ENCODE measurements around the gene OR2S2. TPM values are rescaled to one million over a fixed set of nuclear protein-coding genes. Genes with fewer than 3 reads are reported as not detected.

The OR2S2 gene
- total RNA-seq, 1 donor from 2014 or later = not detected

DNA sequence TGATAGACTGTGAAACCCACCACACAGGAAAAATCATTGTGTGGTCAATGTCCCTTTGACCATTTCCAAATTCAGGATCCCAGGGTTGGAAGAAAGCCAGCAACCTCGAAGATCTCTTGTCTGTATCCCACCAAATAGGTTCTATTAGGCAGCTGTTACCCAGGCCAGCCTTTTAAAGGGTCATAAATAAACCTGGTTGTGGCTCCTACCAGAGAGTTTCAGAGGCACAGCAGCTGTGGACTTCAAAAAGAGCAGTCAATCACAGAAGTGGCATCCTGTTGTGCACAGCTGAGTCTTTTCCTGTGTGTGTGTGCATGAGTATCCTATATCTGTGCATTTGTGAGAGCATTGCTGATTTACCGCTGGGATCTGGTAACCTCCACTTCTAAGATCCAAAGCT is 23.7 kb upstream of the OR2S2 start:
- no peak for DNase-seq (ENCODE audit: low spot score in 2 of 2, unreplicated experiment in 2 of 2)
- TF ChIP-seq, protein P1, sequence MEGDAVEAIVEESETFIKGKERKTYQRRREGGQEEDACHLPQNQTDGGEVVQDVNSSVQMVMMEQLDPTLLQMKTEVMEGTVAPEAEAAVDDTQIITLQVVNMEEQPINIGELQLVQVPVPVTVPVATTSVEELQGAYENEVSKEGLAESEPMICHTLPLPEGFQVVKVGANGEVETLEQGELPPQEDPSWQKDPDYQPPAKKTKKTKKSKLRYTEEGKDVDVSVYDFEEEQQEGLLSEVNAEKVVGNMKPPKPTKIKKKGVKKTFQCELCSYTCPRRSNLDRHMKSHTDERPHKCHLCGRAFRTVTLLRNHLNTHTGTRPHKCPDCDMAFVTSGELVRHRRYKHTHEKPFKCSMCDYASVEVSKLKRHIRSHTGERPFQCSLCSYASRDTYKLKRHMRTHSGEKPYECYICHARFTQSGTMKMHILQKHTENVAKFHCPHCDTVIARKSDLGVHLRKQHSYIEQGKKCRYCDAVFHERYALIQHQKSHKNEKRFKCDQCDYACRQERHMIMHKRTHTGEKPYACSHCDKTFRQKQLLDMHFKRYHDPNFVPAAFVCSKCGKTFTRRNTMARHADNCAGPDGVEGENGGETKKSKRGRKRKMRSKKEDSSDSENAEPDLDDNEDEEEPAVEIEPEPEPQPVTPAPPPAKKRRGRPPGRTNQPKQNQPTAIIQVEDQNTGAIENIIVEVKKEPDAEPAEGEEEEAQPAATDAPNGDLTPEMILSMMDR (IDR thresholded peaks at IDR 0.05; ENCODE audit: unreplicated experiment) = no peak
- H3K27ac Mint-ChIP-seq = no peak overlapping the region
- H3K9me3 Mint-ChIP-seq = peaks cover 6% of the 10 kb centered on the region
- peaks cover 32% of the 10 kb centered on the region for H3K27me3 Mint-ChIP-seq (ENCODE audit: low read depth)
- H3K4me1 Mint-ChIP-seq = peaks cover 15% of the 10 kb centered on the region
- no peak overlapping the region for H3K4me3 Mint-ChIP-seq
- no peaks in the 10 kb centered on the region for H3K36me3 Mint-ChIP-seq

GRCh38 chr9:35980289-35981011 is 22.5 kb upstream of the OR2S2 start:
- H3K27ac Mint-ChIP-seq = no peak overlapping the region
- no peak for DNase-seq (ENCODE audit: low spot score in 2 of 2, unreplicated experiment in 2 of 2)
- H3K36me3 Mint-ChIP-seq = peaks cover 3% of the 10 kb centered on the region
- peaks cover 31% of the 10 kb centered on the region for H3K27me3 Mint-ChIP-seq (ENCODE audit: low read depth)
- H3K9me3 Mint-ChIP-seq = peaks cover 13% of the 10 kb centered on the region
- peaks cover 15% of the 10 kb centered on the region for H3K4me1 Mint-ChIP-seq
- no peak overlapping the region for H3K4me3 Mint-ChIP-seq
- TF ChIP-seq, protein P1 (IDR thresholded peaks at IDR 0.05; ENCODE audit: unreplicated experiment) = no peak

DNA sequence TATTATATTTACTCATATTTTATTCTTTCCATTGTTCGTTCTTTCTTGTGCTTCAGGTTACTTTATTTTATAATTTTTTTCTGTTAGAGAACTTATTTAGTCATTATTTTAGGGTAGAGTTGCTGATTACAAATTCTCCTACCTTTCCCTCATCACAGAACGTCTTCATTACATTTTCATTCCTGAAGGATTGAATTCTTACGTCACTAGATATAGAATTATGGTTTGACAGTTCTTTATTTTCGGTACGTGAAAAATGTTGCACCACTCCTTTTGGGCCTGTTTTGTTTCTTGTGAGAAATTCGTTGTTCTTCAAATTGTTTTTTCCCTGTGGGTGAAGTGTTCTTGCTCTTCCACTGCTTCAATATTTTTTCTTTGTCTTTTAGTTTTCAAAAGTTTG is 20.8 kb upstream of the OR2S2 start:
- TF ChIP-seq, protein P1 (IDR thresholded peaks at IDR 0.05; ENCODE audit: unreplicated experiment) = no peak
- Mint-ChIP-seq H3K36me3 (peaks cover 8% of the 10 kb centered on the region), H3K4me3 (no peak overlapping the region), H3K9me3 (peaks cover 30% of the 10 kb centered on the region), H3K27ac (no peak overlapping the region), H3K27me3 (ENCODE audit: low read depth) (peaks cover 33% of the 10 kb centered on the region), H3K4me1 (peaks cover 15% of the 10 kb centered on the region)
- DNase-seq (ENCODE audit: low spot score in 2 of 2, unreplicated experiment in 2 of 2) = no peak

GRCh38 chr9:35976726-35977125 is 18.8 kb upstream of the OR2S2 start:
- peaks cover 13% of the 10 kb centered on the region for H3K4me1 Mint-ChIP-seq
- DNase-seq (ENCODE audit: low spot score in 2 of 2, unreplicated experiment in 2 of 2) = no peak
- no peak overlapping the region for H3K4me3 Mint-ChIP-seq
- TF ChIP-seq, protein P1 (IDR thresholded peaks at IDR 0.05; ENCODE audit: unreplicated experiment) = no peak
- H3K27me3 Mint-ChIP-seq (ENCODE audit: low read depth) = peaks cover 44% of the 10 kb centered on the region
- peaks cover 8% of the 10 kb centered on the region for H3K36me3 Mint-ChIP-seq
- H3K27ac Mint-ChIP-seq = no peak overlapping the region
- H3K9me3 Mint-ChIP-seq = peaks cover 45% of the 10 kb centered on the region

- TF ChIP-seq, protein P1 (IDR thresholded peaks at IDR 0.05; ENCODE audit: unreplicated experiment) = no peak
- no peak for DNase-seq (ENCODE audit: low spot score in 2 of 2, unreplicated experiment in 2 of 2)
- Mint-ChIP-seq H3K27me3 (ENCODE audit: low read depth) (peaks cover 59% of the 10 kb centered on the region), H3K27ac (no peak overlapping the region), H3K4me3 (no peak overlapping the region), H3K9me3 (peaks cover 47% of the 10 kb centered on the region), H3K36me3 (peaks cover 8% of the 10 kb centered on the region), H3K4me1 (no peaks in the 10 kb centered on the region)
Measured at GRCh38 chr9:35974800-35975199, 16.8 kb upstream of the OR2S2 start.

Measured in mesothelial cell of epicardium (in vitro differentiated cells).